Heart left ventricle (tissue), 13 donors: ENCODE measurements around the gene PRKCI.

ENCODE experiments used
- CTCF ChIP-seq, 12 donors: fragments of 200-600 bp; sonication (generic) in 4 of 12; IDR thresholded peaks; one replicate each; pipeline versions ENCODE4 v1.5.0 to v1.8.0; 2018 to 2022; ENCODE audit warnings: antibody characterized with exemption in 12 of 12, mild to moderate bottlenecking in 5 of 12
- POLR2A ChIP-seq, 2 donors: fragments of 450-650 bp; IDR thresholded peaks; one replicate each; pipeline ENCODE4 v1.6.1; 2017; ENCODE audit warnings: antibody characterized with exemption in 2 of 2, mild to moderate bottlenecking in 2 of 2, moderate library complexity in 2 of 2
- donor health status: ischemic (EF 13 %, LVEDD 7.1; RV severe dilation, severe dysfunction).
- donor health status: DM: no; HTN: yes; CAD: no.
- donor health status: DM: no; HTN: no; CAD: no.
- donor health status: ischemic (EF 25% LVEDD 6.9; RV normal size, moderate dysfunction).
- donor health status: ischemic (EF 25% LVEDD 5.7; RV mildly dilated, moderate dysfunction).
- donor health status: ischemic (EF 35%, LVEDD 5.7; RV mildly dilated, moderate dysfunction).
- donor health status: nonischemic (EF 11% LVEDD 7.7; RV severe dilation, severe dysfunction).
- donor health status: DM: yes; HTN: yes; CAD: no.
- donor health status: PGD.
- donor health status: ischemic (EF 29% LVEDD 5.4; RV normal size, mild dysfunction).
- donor health status: nonischemic (EF 23%, LVEDD 6.1; RV moderate dilation, normal function).

GRCh38 chr3:170256597-170256996 lies 34.4 kb downstream of the PRKCI start:
- TF ChIP-seq CTCF (IDR thresholded peaks at IDR 0.05), result no peak
- no peak for TF ChIP-seq POLR2A (IDR thresholded peaks at IDR 0.05)
